ENCODE results near the gene VEGFA. TPM values are rescaled to one million over a fixed set of nuclear protein-coding genes. Genes with fewer than 3 reads are reported as not detected.

Gene VEGFA
- total and polyA plus RNA-seq, 4 donors, result 45.8 to 74.3 (median 61.8) TPM

DNA sequence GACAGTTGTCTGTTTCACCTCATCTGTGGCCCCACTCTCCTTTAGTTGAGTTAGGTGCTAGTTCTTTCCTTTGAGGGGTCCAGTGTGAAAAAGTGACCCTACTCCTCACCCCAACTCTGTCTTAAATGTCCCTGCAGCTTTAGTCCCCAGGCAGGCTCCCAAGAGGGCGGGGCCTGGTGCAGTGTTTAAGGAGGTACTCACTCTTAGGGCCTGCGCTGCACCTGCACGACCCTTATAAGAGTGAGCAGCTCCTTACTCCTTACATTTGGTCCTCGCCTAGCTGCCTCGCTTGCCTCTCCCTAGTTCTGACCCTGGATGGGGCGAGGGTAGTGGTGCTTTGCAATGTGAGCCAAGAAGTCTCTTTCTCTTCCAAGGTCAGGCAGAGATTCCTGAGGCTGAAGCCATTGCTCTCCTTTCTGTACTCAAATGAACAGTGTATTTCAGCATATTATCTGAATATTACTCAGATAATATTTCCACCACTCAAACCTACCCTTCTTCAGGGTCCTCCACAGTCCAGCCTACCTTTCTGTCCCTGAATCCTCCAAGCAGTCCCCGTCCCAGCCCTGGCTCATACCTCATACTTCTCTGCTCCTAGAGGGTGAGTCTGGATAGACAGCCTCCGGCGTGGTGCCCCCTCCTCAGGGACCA, 11.9 kb upstream of the VEGFA start:
- no peaks in the 10 kb centered on the region for H3K4me1 ChIP-seq (ENCODE audit: control insufficient read depth, insufficient read depth, low read length)
- H3K9me3 ChIP-seq (ENCODE audit: control insufficient read depth, insufficient read depth, low read length), result no peaks in the 10 kb centered on the region
- H3K4me3 ChIP-seq (ENCODE audit: low read depth, low read length), result no peak overlapping the region
- no peak overlapping the region for H3K27ac ChIP-seq (ENCODE audit: low read depth, low read length)
- peaks cover under 1% of the 10 kb centered on the region for H3K27me3 ChIP-seq (ENCODE audit: control insufficient read depth, insufficient read depth, low read length)
- DNase-seq (ENCODE audit: low read depth in 4 of 6, low spot score in 6 of 6), result no peak
- WGBS (ENCODE audit: insufficient coverage), result 60% methylated on average over 1 of the region's 9 CpGs
- H3K36me3 ChIP-seq (ENCODE audit: control insufficient read depth, insufficient read depth, low read length), result no peaks in the 10 kb centered on the region

DNA sequence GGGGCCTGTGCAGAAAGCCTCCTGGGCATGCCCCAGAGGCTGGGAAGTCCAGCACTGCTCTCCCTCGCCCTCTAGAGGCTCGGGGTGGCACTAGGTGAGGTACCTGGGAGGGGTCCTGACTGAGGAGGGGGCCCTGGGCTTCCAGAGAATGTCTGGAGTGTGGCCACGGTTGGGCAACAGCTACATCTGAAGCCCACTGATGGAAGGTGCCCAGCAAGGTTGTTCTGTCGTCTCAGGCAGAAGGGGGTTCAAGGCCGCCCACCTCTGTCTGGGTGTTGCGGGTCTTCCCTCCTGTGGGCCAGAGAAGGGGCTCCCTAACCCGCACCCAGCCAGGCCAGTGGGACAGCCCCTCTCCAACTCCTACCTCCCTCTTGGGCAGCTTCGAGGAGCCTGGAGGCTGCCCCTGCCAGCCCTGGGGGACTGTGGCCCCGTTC, 11.4 kb upstream of the VEGFA start:
- H3K27me3 ChIP-seq (ENCODE audit: control insufficient read depth, insufficient read depth, low read length), result peaks cover 2% of the 10 kb centered on the region
- H3K36me3 ChIP-seq (ENCODE audit: control insufficient read depth, insufficient read depth, low read length), result no peaks in the 10 kb centered on the region
- DNase-seq (ENCODE audit: low read depth in 4 of 6, low spot score in 6 of 6), result no peak
- no peak overlapping the region for H3K4me3 ChIP-seq (ENCODE audit: low read depth, low read length)
- WGBS (ENCODE audit: insufficient coverage), result 53% methylated on average over 7 of the region's 9 CpGs
- H3K27ac ChIP-seq (ENCODE audit: low read depth, low read length), result no peak overlapping the region
- H3K9me3 ChIP-seq (ENCODE audit: control insufficient read depth, insufficient read depth, low read length), result no peaks in the 10 kb centered on the region
- H3K4me1 ChIP-seq (ENCODE audit: control insufficient read depth, insufficient read depth, low read length), result no peaks in the 10 kb centered on the region

DNA sequence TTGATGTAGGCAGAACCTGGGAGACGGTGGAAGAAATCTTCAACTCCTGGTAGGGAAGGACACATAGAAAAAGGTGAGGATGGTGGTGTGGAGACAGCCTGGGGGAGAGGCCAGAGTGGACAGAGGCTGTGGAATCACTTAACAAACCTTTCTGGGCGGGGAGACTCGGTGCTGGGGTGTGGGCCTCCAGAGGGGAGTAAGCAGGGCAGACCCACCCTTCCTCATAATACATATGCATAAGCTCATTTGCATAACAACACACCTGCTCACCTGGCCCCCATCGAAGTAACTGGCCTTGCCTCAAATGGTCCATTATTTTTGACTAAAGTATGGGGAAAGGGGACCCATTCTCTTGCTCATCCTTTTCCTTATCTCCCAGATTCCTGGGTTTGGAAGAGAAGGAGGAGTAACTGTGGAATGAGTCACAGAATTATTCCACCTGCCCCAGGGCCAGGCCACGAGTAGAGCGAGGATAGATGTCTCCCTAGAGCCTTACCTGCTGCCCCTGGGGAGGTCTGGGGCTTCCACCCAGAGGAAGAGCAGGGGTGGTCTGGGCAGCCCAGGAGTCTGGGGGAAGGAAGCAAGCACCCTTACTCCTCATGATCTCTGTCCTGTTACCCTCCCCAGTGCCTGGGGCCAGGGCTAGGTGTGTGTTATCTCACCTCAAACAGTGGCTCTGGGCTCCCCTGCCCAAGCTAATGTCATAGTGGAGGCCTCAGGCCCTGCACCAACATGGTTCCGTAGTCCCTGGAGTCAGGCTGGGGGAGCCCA, 10.7 kb upstream of the VEGFA start:
- 74% methylated on average over 4 of the region's 7 CpGs for WGBS (ENCODE audit: insufficient coverage)
- Histone ChIP-seq H3K27ac (ENCODE audit: low read depth, low read length) (no peak overlapping the region), H3K36me3 (ENCODE audit: control insufficient read depth, insufficient read depth, low read length) (no peaks in the 10 kb centered on the region), H3K9me3 (ENCODE audit: control insufficient read depth, insufficient read depth, low read length) (no peaks in the 10 kb centered on the region), H3K27me3 (ENCODE audit: control insufficient read depth, insufficient read depth, low read length) (peaks cover 2% of the 10 kb centered on the region), H3K4me1 (ENCODE audit: control insufficient read depth, insufficient read depth, low read length) (no peaks in the 10 kb centered on the region), H3K4me3 (ENCODE audit: low read depth, low read length) (no peak overlapping the region)
- DNase-seq (ENCODE audit: low read depth in 4 of 6, low spot score in 6 of 6), result no peak

DNA sequence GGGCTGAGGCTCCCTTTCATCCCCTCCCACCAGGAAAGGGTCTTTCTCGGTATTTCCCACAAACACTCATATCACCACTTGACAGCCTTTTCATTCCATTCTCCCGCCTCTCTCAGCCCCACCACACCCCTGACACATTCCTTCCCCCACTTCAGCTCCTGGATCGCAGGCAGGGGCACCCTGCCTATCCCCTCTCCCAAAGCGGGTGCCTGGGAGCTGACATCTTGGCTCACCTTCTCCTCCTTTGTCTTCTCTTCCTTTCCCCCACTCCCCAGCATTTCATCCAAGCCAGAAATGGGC, 10.2 kb upstream of the VEGFA start:
- Histone ChIP-seq H3K27ac (ENCODE audit: low read depth, low read length) (no peak overlapping the region), H3K9me3 (ENCODE audit: control insufficient read depth, insufficient read depth, low read length) (no peaks in the 10 kb centered on the region), H3K36me3 (ENCODE audit: control insufficient read depth, insufficient read depth, low read length) (no peaks in the 10 kb centered on the region), H3K4me3 (ENCODE audit: low read depth, low read length) (no peak overlapping the region), H3K4me1 (ENCODE audit: control insufficient read depth, insufficient read depth, low read length) (no peaks in the 10 kb centered on the region), H3K27me3 (ENCODE audit: control insufficient read depth, insufficient read depth, low read length) (peaks cover 2% of the 10 kb centered on the region)
- DNase-seq (ENCODE audit: low read depth in 4 of 6, low spot score in 6 of 6), result no peak
- WGBS (ENCODE audit: insufficient coverage), result 79% methylated on average over 4 of the region's 4 CpGs

DNA sequence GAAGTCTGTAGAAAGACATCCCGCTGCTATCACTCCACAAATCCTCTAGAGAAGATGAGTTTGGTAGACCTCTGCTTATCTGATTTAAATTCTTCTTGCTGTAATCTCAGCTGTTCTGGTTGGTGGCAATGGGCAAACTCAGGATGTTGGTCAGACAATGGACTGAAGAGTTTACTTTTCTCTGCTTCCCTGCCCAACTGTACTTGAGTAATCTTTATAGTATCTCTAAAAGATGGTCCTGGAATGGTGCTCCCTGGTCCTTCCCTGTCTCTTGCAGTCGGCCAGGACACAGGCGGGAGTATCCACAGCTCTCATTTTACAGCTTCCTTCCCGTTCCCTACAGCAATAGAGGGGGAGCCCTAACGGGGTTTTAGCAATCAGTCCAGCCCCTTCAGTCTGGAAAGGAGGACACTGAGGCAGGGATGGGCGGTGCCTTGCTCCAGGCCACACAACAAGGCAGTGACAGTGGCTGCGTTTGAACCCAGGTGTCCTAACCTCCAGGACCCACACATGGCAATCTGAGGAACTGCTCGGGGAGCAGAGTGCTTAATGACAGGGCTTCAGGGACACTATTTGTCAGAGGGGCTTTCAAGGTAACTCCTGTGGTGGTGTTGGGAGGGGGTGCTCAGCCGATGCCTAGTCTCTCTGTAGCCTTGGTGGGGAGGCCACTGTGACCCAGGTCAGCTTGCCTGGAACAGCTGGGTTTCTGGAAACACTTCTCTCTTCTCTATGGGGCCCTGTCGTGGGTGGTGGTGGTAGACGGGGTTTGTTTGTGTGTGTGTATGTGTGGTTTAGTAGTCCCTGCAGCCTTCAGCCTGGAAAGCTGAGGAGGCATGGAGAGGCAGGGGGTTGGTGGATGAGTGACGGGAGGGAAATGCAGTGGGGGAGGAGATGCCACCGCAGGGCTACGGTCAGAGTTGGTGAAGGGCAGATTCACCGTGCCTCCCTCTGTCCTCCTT, 9.5 kb upstream of the VEGFA start:
- Histone ChIP-seq H3K27me3 (ENCODE audit: control insufficient read depth, insufficient read depth, low read length) (peaks cover 2% of the 10 kb centered on the region), H3K4me3 (ENCODE audit: low read depth, low read length) (no peak overlapping the region), H3K36me3 (ENCODE audit: control insufficient read depth, insufficient read depth, low read length) (no peaks in the 10 kb centered on the region), H3K27ac (ENCODE audit: low read depth, low read length) (no peak overlapping the region), H3K9me3 (ENCODE audit: control insufficient read depth, insufficient read depth, low read length) (no peaks in the 10 kb centered on the region), H3K4me1 (ENCODE audit: control insufficient read depth, insufficient read depth, low read length) (no peaks in the 10 kb centered on the region)
- WGBS (ENCODE audit: insufficient coverage), result 69% methylated on average over 9 of the region's 15 CpGs
- DNase-seq (ENCODE audit: low read depth in 4 of 6, low spot score in 6 of 6), result no peak

DNA sequence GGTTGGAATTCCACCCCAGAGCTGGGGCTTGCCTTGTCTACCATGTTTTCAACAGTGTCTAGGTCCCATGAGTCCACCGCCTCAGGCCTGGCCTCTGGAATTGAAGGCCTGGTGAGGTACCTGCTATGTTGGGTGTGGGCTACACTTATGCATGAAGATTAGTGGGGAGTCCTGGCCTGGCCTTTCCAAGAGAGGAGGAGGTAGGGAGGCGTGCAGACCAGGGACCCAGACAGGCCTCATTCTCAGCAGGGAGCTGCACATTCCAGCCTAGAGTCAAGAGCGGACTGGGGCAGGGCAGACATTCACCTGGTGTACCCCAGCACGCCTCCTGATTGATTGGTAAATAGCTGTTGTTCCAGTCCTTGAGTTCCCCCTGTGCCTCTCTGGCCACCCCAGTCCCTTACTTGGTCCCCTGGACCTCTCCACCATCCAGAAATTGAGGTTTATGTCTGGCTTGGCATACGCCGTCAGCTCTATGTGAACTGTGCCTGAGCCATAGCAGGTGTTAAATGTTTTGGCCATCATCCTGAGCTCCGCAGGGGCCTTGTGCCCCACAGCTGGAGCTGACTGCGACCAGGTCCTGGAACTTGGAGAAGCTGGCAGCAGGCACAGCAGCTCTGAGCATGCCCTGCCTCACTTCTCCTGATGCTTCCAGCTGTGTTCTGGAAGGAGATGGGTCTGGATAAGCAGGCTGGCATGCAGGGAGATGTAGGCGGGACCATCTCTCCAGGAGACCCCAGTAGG, 8.2 kb upstream of the VEGFA start:
- Histone ChIP-seq H3K36me3 (ENCODE audit: control insufficient read depth, insufficient read depth, low read length) (no peaks in the 10 kb centered on the region), H3K4me1 (ENCODE audit: control insufficient read depth, insufficient read depth, low read length) (no peaks in the 10 kb centered on the region), H3K27me3 (ENCODE audit: control insufficient read depth, insufficient read depth, low read length) (peaks cover 5% of the 10 kb centered on the region), H3K9me3 (ENCODE audit: control insufficient read depth, insufficient read depth, low read length) (no peaks in the 10 kb centered on the region), H3K27ac (ENCODE audit: low read depth, low read length) (no peak overlapping the region), H3K4me3 (ENCODE audit: low read depth, low read length) (no peak overlapping the region)
- no peak for DNase-seq (ENCODE audit: low read depth in 4 of 6, low spot score in 6 of 6)
- 89% methylated on average over 9 of the region's 9 CpGs for WGBS (ENCODE audit: insufficient coverage)

DNA sequence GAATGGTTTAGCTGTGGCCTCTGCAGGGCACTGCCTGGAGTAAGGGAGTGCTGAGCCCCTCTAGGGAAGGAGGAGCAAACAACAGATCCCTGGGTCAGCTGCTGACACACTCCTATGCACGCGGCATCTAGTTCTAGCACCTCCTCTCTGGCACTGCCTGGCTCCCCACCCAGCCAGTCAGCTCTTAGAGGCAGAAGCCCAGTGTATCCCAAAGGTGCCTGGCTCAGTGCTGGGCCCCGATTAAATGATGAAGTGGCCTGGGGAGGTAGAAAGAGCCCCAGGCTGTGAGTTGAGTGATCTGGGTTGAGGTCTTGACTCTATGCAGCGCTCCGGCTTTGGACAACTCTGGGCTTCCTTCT, 7.6 kb upstream of the VEGFA start:
- H3K4me1 ChIP-seq (ENCODE audit: control insufficient read depth, insufficient read depth, low read length), result no peaks in the 10 kb centered on the region
- H3K36me3 ChIP-seq (ENCODE audit: control insufficient read depth, insufficient read depth, low read length), result no peaks in the 10 kb centered on the region
- H3K27ac ChIP-seq (ENCODE audit: low read depth, low read length), result no peak overlapping the region
- H3K27me3 ChIP-seq (ENCODE audit: control insufficient read depth, insufficient read depth, low read length), result peaks cover 5% of the 10 kb centered on the region
- no peak for DNase-seq (ENCODE audit: low read depth in 4 of 6, low spot score in 6 of 6)
- no peak overlapping the region for H3K4me3 ChIP-seq (ENCODE audit: low read depth, low read length)
- no peaks in the 10 kb centered on the region for H3K9me3 ChIP-seq (ENCODE audit: control insufficient read depth, insufficient read depth, low read length)
- WGBS (ENCODE audit: insufficient coverage), result 97% methylated on average over 3 of the region's 5 CpGs

DNA sequence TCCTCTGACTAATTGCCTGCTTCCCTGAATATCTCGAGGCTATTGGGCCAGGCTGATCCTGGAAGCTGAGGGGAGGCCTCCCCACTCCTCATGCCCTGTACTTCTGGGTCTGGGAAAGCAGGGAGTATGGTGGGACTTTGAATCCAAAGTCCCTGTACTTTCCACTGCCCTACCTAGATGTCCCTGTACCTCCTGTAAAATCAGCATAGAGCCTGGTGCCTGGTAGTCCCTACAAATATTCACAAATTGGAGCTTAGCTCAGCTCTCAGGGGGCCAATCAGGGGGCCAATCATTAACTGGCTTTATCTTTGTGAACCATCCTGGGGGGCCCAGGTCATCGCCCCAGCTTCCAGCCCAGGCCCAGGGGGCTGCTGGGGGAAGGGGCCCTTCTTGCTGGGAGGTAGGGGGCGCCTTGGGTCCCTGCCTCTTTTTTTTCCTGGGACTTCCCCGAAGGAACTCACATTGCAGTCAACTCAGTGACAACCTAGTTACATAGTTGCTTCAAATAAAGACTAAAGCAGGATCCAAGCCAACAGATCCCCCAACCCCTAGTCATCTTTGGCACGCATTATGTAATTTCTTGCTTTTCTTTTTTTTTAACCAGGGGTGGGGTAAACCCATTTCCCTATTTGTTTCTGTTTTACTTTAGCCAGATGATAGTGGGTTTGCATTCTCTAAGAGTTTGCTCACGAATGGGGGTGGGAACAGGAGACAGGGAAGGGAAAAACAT, 6.9 kb upstream of the VEGFA start:
- H3K27me3 ChIP-seq (ENCODE audit: control insufficient read depth, insufficient read depth, low read length), result peaks cover 5% of the 10 kb centered on the region
- DNase-seq (ENCODE audit: low read depth in 4 of 6, low spot score in 6 of 6), result no peak

More for the DNA sequence above, 6.9 kb upstream of the VEGFA start:
- peaks cover 4% of the 10 kb centered on the region for H3K4me1 ChIP-seq (ENCODE audit: control insufficient read depth, insufficient read depth, low read length)
- 20% methylated on average over 1 of the region's 6 CpGs for WGBS (ENCODE audit: insufficient coverage)
- no peak overlapping the region for H3K4me3 ChIP-seq (ENCODE audit: low read depth, low read length)
- no peaks in the 10 kb centered on the region for H3K36me3 ChIP-seq (ENCODE audit: control insufficient read depth, insufficient read depth, low read length)
- H3K27ac ChIP-seq (ENCODE audit: low read depth, low read length), result no peak overlapping the region
- no peaks in the 10 kb centered on the region for H3K9me3 ChIP-seq (ENCODE audit: control insufficient read depth, insufficient read depth, low read length)

Data from spinal cord (tissue), 10 donors.